ENCODE data around the gene DNAJB1. TPM values are rescaled to one million over a fixed set of nuclear protein-coding genes. Genes with fewer than 3 reads are reported as not detected.
"Not testable (repeated sequence)": the region's sequence is repeated elsewhere in the genome, so short reads cannot be mapped to it uniquely, and the experiment has no call there.

Gene DNAJB1
- total and polyA plus RNA-seq, 4 donors: 72.2 to 171 (median 94.5) TPM

- TF ChIP-seq CTCF (IDR thresholded peaks at IDR 0.05; ENCODE audit: control extremely low read depth, extremely low read depth): no peak
- no peak overlapping the region for H3K9ac ChIP-seq (ENCODE audit: insufficient read depth in 1 of 2, low read length in 2 of 2)
- no peak overlapping the region for H3K27ac ChIP-seq (ENCODE audit: low read depth in 1 of 2, low read length in 1 of 2)
- no peaks in the 10 kb centered on the region for H3K9me3 ChIP-seq (ENCODE audit: control insufficient read depth in 4 of 4, insufficient read depth in 3 of 4, low read length in 3 of 4)
- peaks cover 0 to 7% (median 3%) of the 10 kb centered on the region in 5 donors for H3K4me1 ChIP-seq (ENCODE audit: control insufficient read depth in 5 of 5, insufficient read depth in 5 of 5, low read length in 5 of 5)
- WGBS, 2 donors: 88% methylated on average over 24 to 27 of the region's 31 CpGs
- peaks cover 0 to 35% (median 4%) of the 10 kb centered on the region in 4 donors for H3K36me3 ChIP-seq (ENCODE audit: control insufficient read depth in 4 of 4, insufficient read depth in 4 of 4, low read length in 4 of 4)
- H3K4me3 ChIP-seq: no peak overlapping the region
- no peak for ATAC-seq (ENCODE audit: insufficient read depth, low FRiP score)
- H3K27me3 ChIP-seq (ENCODE audit: control insufficient read depth in 3 of 3, insufficient read depth in 3 of 3, low read length in 2 of 3): no peaks in the 10 kb centered on the region
- no peak for DNase-seq
Observed at GRCh38 chr19:14565765-14566711, 47.8 kb upstream of the DNAJB1 start.

GRCh38 chr19:14565298-14565679 is 47.1 kb upstream of the DNAJB1 start:
- 93 to 94% methylated on average over 21 to 22 of the region's 22 CpGs for WGBS, 2 donors
- no peaks in the 10 kb centered on the region for H3K9me3 ChIP-seq (ENCODE audit: control insufficient read depth in 4 of 4, insufficient read depth in 3 of 4, low read length in 3 of 4)
- ATAC-seq (ENCODE audit: insufficient read depth, low FRiP score) (no peak), DNase-seq (no peak)
- peaks cover 0 to 13% (median 7%) of the 10 kb centered on the region in 5 donors for H3K4me1 ChIP-seq (ENCODE audit: control insufficient read depth in 5 of 5, insufficient read depth in 5 of 5, low read length in 5 of 5)
- no peak overlapping the region for H3K27ac ChIP-seq (ENCODE audit: low read depth in 1 of 2, low read length in 1 of 2)
- H3K9ac ChIP-seq (ENCODE audit: insufficient read depth in 1 of 2, low read length in 2 of 2): no peak overlapping the region
- TF ChIP-seq CTCF (IDR thresholded peaks at IDR 0.05; ENCODE audit: control extremely low read depth, extremely low read depth): no peak
- H3K36me3 ChIP-seq (ENCODE audit: control insufficient read depth in 4 of 4, insufficient read depth in 4 of 4, low read length in 4 of 4): peaks cover 0 to 35% (median 4%) of the 10 kb centered on the region in 4 donors
- H3K27me3 ChIP-seq (ENCODE audit: control insufficient read depth in 3 of 3, insufficient read depth in 3 of 3, low read length in 2 of 3): no peaks in the 10 kb centered on the region
- no peak overlapping the region for H3K4me3 ChIP-seq

- Histone ChIP-seq H3K4me1 (ENCODE audit: control insufficient read depth in 5 of 5, insufficient read depth in 5 of 5, low read length in 5 of 5) (peaks cover 0 to 17% (median 8%) of the 10 kb centered on the region in 5 donors), H3K36me3 (ENCODE audit: control insufficient read depth in 4 of 4, insufficient read depth in 4 of 4, low read length in 4 of 4) (peaks cover 0 to 35% (median 4%) of the 10 kb centered on the region in 4 donors)
- 77 to 84% methylated on average over 22 of the region's 22 CpGs for WGBS, 2 donors
- not testable (repeated sequence) for ATAC-seq (ENCODE audit: insufficient read depth, low FRiP score); H3K27me3 ChIP-seq (ENCODE audit: control insufficient read depth in 3 of 3, insufficient read depth in 3 of 3, low read length in 2 of 3); H3K9ac ChIP-seq (ENCODE audit: insufficient read depth in 1 of 2, low read length in 2 of 2); H3K27ac ChIP-seq (ENCODE audit: low read depth in 1 of 2, low read length in 1 of 2); H3K4me3 ChIP-seq; H3K9me3 ChIP-seq (ENCODE audit: control insufficient read depth in 4 of 4, insufficient read depth in 3 of 4, low read length in 3 of 4); DNase-seq
Observed at GRCh38 chr19:14564652-14565297, 46.6 kb upstream of the DNAJB1 start.

All from lung (tissue), 12 donors.